CD4-positive, alpha-beta T cell treated with Interleukin-15 for 4 hours (primary cell): Measurements from ENCODE around the gene GET3.
"Not testable (repeated sequence)": the region's sequence is repeated elsewhere in the genome, so short reads cannot be mapped to it uniquely, and the experiment has no call there.

ENCODE experiments used
- DNase-seq: peaks from one replicate; pipeline ENCODE4 v3.0.0-alpha.2; 2020; ENCODE audit warnings: low spot score

The GET3 gene

GRCh38 chr19:12792051-12792852, 55.0 kb downstream of the GET3 start:
- peak; percentile 73 for DNase-seq

- DNase-seq = no peak
Observed at GRCh38 chr19:12792853-12793289, 55.6 kb downstream of the GET3 start.

- peak; percentile 95 for DNase-seq
Observed at GRCh38 chr19:12793290-12794195, 56.2 kb downstream of the GET3 start.

- no peak for DNase-seq
Observed at GRCh38 chr19:12794196-12794941, 57.1 kb downstream of the GET3 start.

- DNase-seq = no peak
Observed at GRCh38 chr19:12794971-12795381, 57.7 kb downstream of the GET3 start.

- DNase-seq = peak; percentile 81
Observed at GRCh38 chr19:12796146-12797071, 59.1 kb downstream of the GET3 start.

- no peak for DNase-seq
Observed at GRCh38 chr19:12797141-12797587, 59.9 kb downstream of the GET3 start.

GRCh38 chr19:12797607-12798006, 60.3 kb downstream of the GET3 start:
- DNase-seq = not testable (repeated sequence)
